Esophagus mucosa (tissue), 1 donor: ENCODE results near the gene NUPR2. TPM values are rescaled to one million over a fixed set of nuclear protein-coding genes. Genes with fewer than 3 reads are reported as not detected.
"Not testable (repeated sequence)": the region's sequence is repeated elsewhere in the genome, so short reads cannot be mapped to it uniquely, and the experiment has no call there.

Experiments
- ATAC-seq: fragments of 200-7000 bp; cut with Tn5 transposase; one replicate; pipeline ENCODE4 v1.9.1; 2020
- total RNA-seq: library from RNA; stranded (reverse); gene quantifications from one replicate; pipeline ENCODE4 v1.2.4, GENCODE V29; 2023
- donor health status: DM: yes; HTN: yes; CAD: no.

Gene NUPR2
- total RNA-seq, 1 donor from 2014 or later: 0.32 TPM

DNA sequence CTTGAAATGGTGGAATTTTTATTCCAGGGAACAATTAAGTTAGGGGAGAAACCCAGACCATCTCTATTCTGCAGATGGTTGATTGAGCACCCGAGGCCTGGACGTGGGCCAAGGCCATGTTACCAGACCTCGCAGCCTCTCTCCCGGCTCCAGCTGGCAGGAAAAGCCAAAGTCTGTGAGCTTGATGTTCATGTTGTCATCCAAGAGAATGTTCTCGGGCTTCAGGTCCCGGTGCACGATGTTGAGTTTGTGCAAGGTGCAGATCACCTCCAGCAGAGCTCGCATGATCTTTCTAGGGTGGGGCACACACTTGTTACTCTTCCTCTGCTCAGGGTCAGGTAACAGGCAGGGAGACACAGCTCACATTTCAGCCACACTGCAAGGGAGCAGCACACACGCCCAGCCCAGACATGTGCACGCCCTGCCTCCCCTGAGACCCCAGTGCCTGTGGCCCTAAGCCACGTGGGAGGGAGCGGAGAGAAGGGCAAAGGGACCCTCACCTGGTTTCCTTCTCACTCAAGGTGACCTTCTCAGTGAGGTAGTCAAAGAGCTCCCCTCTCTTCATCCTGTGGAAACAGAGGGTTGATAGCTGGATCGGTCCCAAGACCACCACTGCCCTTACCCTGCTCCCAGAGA, 32.9 kb downstream of the NUPR2 start:
- no peak for ATAC-seq

DNA sequence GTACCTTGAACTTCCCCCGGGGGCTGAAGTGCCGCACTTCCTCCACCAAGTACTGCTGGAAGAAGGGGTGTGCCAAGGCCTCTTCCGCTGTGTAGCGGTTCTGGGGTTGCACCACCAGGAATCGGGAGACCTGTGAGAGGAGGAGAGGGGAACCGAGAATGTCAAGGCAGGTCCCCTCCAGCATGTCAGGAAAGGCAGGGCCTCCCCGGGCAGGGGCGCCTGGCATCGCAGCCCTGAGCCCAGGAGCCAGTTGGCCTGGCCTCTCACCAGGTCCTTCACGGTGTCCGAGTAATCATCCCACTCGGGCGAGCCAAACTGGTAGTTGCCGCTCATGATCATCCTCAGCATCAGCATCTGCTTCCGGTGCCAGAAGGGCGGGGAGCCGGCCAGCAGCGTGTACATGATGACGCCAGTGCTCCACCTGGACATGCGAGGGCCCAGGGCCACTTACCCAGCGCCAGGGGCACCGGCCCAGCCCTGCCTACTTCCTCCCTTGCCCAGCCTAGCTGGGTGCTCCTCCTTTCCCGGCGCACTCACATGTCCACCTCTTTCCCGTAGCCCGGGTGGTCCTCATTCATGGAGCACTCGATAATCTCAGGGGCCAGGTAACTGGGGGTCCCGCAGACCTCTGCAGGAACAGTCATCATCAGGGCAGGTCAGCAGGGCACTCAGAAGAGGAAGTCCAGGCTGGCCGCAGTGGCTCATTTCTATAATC, 34.4 kb downstream of the NUPR2 start:
- ATAC-seq: no peak

DNA sequence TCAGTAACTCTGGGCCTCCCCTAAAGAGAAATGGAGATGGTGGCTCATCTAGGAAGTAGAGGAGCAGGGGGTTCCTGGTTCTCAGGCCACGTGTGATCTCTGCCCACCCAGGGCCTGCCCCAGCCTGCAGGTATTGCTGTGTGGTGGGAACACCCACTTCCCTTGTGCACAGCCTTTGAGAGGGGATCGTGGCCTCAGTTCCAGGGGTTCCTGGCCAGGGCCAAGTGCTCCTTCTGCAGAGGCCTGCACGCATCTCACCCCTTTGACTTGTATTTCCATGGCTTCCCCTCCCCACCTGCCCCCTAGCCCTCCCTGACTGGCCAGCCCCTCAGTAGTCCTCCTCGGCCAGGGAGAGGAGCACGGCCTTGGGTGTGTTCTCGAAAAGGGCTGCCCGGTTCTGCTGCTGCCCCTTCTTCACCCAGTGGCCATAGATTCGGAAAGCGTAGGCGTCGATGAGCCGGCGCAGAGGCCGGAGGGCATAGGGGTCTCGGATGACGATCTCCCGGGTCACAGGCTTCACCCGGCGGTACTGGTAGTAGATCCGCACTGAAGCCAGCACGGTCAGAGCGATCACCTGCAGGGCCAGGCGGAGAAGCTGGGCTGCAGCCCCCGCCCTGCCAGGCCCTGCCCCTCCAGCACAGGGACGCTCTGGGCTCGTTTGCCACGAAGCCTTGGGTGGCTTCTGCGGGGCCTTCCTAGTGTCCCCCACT, 35.3 kb downstream of the NUPR2 start:
- ATAC-seq: not testable (repeated sequence)

DNA sequence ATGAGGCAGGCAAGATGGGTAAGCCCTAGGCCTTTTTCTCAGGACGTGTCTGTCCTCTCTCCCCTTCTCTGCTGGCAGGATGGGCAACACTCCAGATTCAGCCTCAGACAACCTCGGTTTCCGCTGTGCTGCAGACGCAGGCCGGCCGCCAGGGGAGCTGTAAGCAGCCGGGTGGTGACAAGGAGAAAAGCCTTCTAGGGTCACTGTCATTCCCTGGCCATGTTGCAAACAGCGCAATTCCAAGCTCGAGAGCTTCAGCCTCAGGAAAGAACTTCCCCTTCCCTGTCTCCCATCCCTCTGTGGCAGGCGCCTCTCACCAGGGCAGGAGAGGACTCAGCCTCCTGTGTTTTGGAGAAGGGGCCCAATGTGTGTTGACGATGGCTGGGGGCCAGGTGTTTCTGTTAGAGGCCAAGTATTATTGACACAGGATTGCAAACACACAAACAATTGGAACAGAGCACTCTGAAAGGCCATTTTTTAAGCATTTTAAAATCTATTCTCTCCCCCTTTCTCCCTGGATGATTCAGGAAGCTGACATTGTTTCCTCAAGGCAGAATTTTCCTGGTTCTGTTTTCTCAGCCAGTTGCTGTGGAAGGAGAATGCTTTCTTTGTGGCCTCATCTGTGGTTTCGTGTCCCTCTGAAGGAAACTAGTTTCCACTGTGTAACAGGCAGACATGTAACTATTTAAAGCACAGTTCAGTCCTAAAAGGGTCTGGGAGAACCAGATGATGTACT, 36.6 kb downstream of the NUPR2 start:
- no peak for ATAC-seq

- no peak for ATAC-seq
Measured at GRCh38 chr7:56078196-56078595, 38.0 kb downstream of the NUPR2 start.

GRCh38 chr7:56077681-56078080, 38.5 kb downstream of the NUPR2 start:
- ATAC-seq: no peak

GRCh38 chr7:56074371-56074791, 41.8 kb downstream of the NUPR2 start:
- ATAC-seq: peak; percentile 92

DNA sequence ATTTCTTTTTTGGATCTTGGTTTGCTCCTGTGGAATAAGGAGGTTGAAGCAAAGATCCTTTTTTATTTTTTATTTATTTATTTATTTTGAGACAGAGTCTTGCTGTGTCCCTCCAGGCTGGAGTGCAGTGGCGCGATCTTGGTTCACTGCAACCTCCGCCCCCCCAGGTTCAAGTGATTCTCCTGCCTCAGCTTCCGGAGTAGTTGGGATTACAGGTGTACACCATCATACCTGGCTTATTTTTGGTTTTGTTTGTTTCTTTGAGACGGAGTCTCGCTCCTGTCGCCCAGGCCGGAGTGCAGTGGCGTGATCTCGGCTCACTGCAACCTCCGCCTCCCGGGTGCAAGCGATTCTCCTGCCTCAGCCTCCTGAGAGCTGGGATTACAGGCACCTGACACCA, 49.8 kb downstream of the NUPR2 start:
- not testable (repeated sequence) for ATAC-seq

Other genes starting within 250 kb of the NUPR2 start
- gene ZNF713, start 229.0 kb downstream of the NUPR2 start, total RNA-seq: 1.2 TPM
- gene MRPS17, start 164.5 kb downstream of the NUPR2 start, total RNA-seq: 14.7 TPM
- 30.9 TPM for gene NIPSNAP2, start 151.8 kb downstream of the NUPR2 start, total RNA-seq
- gene PSPH, start 65.0 kb downstream of the NUPR2 start, total RNA-seq: 27.5 TPM
- gene CCT6A, start 64.7 kb downstream of the NUPR2 start, total RNA-seq: 81.3 TPM
- 91.7 TPM for gene SUMF2, start 52.1 kb downstream of the NUPR2 start, total RNA-seq
- gene PHKG1, start 23.5 kb downstream of the NUPR2 start, total RNA-seq: 0.88 TPM
- gene CHCHD2, start 9.9 kb downstream of the NUPR2 start, total RNA-seq: 387 TPM